PFSK-1 (cell line): ENCODE measurements around the gene XYLT2.

ENCODE experiments used
- POLR2AphosphoS5 ChIP-seq: IDR thresholded peaks from 2 replicates; pipeline ENCODE4 v1.6.1; 2012; ENCODE audit warnings: low read depth, mild to moderate bottlenecking, control low read depth, low read length, moderate library complexity
- REST ChIP-seq, 2 experiments: IDR thresholded peaks; 2 replicates each; pipeline versions ENCODE4 v1.6.1 to v1.8.0; 2011 to 2012; ENCODE audit warnings: low read depth in 2 of 2, low read length in 2 of 2, control low read depth in 1 of 2, inconsistent platforms in 1 of 2, mild to moderate bottlenecking in 1 of 2, moderate library complexity in 1 of 2; ENCODE audit not compliant: insufficient read depth in 1 of 2
- SIN3A ChIP-seq: IDR thresholded peaks from 2 replicates; pipeline ENCODE4 v1.6.1; 2012; ENCODE audit warnings: mild to moderate bottlenecking, low read length, moderate library complexity, borderline replicate concordance; ENCODE audit not compliant: insufficient read depth

- no peak for TF ChIP-seq SIN3A
- TF ChIP-seq POLR2AphosphoS5, result no peak
- TF ChIP-seq REST (IDR thresholded peaks at IDR 0.05; ENCODE audit: insufficient read depth in 1 of 2, low read depth in 2 of 2, low read length in 2 of 2), result no peak
Measured at GRCh38 chr17:50344731-50345365, 1.1 kb upstream of the XYLT2 start.
